HEK293 (cell line): ENCODE measurements around the gene TLE4.

Source experiments
- CTCF ChIP-seq: fragments of 450-650 bp; formaldehyde crosslinking; IDR thresholded peaks from 2 replicates; pipeline ENCODE4 v1.5.1; 2016; ENCODE audit warnings: missing biosample characterization, missing genetic modification characterization
- ZBTB26 ChIP-seq: fragments of 450-650 bp; formaldehyde crosslinking; optimal IDR thresholded peaks from 2 replicates; pipeline ENCODE3; 2016; ENCODE audit warnings: missing biosample characterization, mild to moderate bottlenecking, missing genetic modification characterization
- ZNF501 ChIP-seq: fragments of 450-650 bp; formaldehyde crosslinking; IDR thresholded peaks from 2 replicates; pipeline ENCODE4 v1.5.1; 2016; ENCODE audit warnings: missing biosample characterization, missing genetic modification characterization
- ZNF513 ChIP-seq: fragments of 450-650 bp; IDR thresholded peaks from 2 replicates; pipeline ENCODE4 v1.5.1; 2018; ENCODE audit warnings: missing biosample characterization, missing genetic modification characterization
- ZNF548 ChIP-seq: fragments of 450-650 bp; formaldehyde crosslinking; IDR thresholded peaks from 2 replicates; pipeline ENCODE4 v1.5.1; 2016; ENCODE audit warnings: missing biosample characterization, missing genetic modification characterization
- ZNF558 ChIP-seq: fragments of 450-650 bp; formaldehyde crosslinking; IDR thresholded peaks from 2 replicates; pipeline ENCODE4 v1.5.1; 2016; ENCODE audit warnings: missing biosample characterization, missing genetic modification characterization
- ZNF626 ChIP-seq: fragments of 450-650 bp; sonication (Bioruptor Pico); formaldehyde crosslinking; IDR thresholded peaks from 2 replicates; pipeline ENCODE4 v1.5.1; 2018; ENCODE audit warnings: missing biosample characterization, missing genetic modification characterization, inconsistent platforms
- ZNF658 ChIP-seq: fragments of 450-650 bp; formaldehyde crosslinking; IDR thresholded peaks from 2 replicates; pipeline ENCODE4; 2016; ENCODE audit warnings: missing biosample characterization, missing genetic modification characterization
- ZSCAN5A ChIP-seq: fragments of 450-650 bp; formaldehyde crosslinking; IDR thresholded peaks from 2 replicates; pipeline ENCODE4 v1.5.1; 2016; ENCODE audit warnings: missing biosample characterization, missing genetic modification characterization

GRCh38 chr9:79670269-79670961 lies 98.7 kb downstream of the TLE4 start:
- TF ChIP-seq CTCF (no peak; the same call in 1 of the 2 replicates), ZBTB26 (no peak), ZNF548 (tag by site-specific recombination) (no peak), ZSCAN5A (tag by site-specific recombination) (no peak), ZNF513 (tag by site-specific recombination) (no peak), ZNF558 (tag by site-specific recombination) (no peak), ZNF658 (no peak), ZNF626 (tag by site-specific recombination) (no peak), ZNF501 (tag by site-specific recombination) (no peak)
